NCI-H146 treated with DMSO at 0.1 percent for 48 hours (cell line): ENCODE measurements around the gene CDK18.

Experiments
- DNase-seq: peaks from one replicate; lab custom pipeline; 2025; ENCODE audit not compliant: unreplicated experiment; lab: John Stamatoyannopoulos, UW

Gene CDK18

DNA sequence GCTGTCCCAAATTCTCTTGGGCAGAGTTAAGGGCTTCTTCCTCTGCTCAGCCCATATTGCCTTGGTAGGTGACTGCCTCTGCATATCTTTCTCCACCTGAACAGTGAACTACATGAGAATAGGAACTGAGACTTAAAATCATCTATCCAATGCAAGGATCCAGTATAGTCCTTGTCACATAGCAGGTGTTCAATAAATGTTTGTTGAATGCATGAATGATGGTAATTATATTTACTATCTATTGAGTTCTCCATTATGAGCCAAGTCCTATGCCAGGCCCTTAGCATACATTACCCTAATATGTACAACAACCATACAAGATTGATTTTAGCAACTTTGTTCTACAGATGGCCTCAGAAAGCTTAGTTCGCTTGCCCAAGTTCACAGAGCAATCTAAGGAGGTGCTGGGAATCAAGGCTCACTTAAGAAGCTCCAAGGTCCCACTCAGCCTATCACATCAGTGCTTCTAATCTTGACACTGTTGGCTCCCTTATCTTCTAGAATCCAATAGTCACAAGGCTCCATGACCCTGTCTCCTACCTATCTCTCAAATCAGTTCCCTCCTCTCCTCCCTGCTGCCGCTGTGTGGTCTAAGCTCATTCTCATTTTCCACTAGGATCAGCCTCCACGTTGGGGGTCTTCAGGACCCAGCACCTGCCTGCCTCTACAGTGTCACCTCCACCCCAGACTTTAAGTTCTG lies 2.2 kb upstream of the CDK18 start:
- no peak for DNase-seq

DNA sequence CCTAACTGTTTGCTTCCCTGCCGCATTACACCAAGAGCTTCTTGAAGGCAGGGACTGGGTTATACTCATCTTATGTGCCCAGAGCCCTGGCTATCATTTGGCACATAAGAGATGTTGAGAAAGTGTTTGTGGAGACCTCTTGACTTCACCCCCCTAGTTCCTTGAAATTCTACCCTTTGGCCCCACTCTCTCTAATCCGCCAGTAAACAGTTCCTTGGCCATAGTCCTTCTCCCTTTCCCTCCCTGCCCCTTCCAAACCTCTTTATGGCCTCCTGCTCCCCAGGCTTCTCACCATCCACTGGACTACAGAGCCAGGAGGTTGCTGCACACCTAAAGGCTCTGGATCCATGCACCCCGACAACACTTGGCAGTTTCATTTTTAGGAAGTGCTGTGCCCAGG lies 1.5 kb upstream of the CDK18 start:
- DNase-seq: no peak

DNA sequence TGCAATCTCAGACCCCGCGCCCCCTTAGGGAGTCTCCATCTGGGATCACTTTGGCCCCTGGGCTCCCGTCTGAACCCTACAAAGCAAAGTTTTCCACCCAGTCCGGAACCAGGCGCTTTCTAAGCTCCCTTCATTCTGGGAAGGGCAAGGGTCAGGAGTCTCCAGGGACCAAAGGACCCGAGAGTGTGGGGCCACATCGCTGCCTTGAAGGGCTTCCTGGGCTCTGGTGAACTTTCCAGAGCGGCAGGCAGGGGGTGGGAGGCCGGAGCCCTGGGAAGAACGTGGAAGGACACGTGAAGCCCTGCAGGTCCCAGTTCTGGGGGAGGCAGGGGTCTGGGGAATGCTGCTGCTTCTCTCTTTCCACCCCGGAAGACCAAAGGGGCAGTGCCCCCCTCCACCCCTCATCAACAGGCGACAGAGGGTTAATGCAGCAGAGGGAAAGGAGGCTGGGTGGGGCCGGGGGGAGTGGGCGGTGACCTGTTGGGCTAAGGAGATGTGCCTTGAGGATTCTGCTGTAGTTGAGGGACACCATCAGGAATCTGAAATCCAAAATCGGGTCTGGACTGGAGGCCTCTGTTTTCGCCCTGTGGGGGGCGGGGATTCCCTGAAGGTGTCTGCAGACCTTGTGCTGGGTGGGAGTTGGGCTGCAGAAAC lies 734 bp downstream of the CDK18 start:
- no peak for DNase-seq

GRCh38 chr1:205505791-205506190 lies 1.3 kb downstream of the CDK18 start:
- no peak for DNase-seq

GRCh38 chr1:205506409-205507200 lies 2.1 kb downstream of the CDK18 start:
- DNase-seq: no peak

- DNase-seq: no peak
Observed at GRCh38 chr1:205508227-205508714, 3.8 kb downstream of the CDK18 start.

DNA sequence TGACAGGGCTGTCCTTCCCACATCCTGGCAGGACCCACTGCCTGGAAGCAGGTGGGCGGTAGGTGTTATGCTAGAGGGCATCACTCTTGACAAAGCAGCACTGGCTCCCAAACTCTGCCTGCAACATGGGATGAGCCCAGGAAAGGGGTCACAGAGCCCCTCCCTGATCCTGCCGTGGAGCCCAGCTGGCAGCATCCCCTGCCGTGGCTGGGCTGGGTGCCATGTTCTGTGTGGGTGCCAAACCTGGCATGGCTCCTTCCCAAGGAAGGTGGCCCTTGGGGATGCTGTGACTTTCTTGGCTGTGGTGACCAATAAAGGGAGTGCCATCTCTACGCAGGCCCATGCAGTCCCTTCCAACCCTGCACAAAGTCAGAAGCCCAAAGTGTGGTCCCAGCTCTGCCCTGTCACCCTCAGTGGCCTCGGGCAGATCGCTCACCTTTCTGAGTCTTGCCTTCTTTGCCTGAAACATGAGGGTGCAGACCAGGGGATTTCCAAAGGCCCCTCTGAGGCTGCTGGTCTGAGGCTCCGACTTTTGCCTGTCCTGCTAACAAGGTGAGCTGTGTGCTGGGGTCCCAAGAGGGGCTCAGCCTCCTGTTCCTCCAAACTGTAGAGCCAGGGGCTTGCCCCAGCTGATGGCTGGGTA lies 6.0 kb downstream of the CDK18 start:
- no peak for DNase-seq

DNA sequence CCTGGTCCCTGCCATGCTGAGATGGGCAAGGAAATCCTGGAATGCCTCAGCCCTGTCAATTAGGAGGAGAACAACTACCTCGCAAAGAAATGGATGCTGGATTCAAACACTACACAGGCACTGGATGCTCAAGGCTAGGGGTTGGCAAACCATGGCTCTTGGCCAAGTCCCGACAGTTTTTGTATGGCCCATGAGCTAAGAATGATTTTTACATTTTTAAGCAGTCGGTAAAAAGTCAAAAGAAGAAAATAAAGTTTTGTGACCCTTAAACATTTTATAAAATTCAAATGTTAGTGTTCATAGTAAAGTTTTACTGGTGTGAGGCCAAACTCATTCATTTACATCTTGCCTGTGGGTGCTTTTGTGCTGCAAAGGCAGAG lies 6.5 kb downstream of the CDK18 start:
- no peak for DNase-seq

DNA sequence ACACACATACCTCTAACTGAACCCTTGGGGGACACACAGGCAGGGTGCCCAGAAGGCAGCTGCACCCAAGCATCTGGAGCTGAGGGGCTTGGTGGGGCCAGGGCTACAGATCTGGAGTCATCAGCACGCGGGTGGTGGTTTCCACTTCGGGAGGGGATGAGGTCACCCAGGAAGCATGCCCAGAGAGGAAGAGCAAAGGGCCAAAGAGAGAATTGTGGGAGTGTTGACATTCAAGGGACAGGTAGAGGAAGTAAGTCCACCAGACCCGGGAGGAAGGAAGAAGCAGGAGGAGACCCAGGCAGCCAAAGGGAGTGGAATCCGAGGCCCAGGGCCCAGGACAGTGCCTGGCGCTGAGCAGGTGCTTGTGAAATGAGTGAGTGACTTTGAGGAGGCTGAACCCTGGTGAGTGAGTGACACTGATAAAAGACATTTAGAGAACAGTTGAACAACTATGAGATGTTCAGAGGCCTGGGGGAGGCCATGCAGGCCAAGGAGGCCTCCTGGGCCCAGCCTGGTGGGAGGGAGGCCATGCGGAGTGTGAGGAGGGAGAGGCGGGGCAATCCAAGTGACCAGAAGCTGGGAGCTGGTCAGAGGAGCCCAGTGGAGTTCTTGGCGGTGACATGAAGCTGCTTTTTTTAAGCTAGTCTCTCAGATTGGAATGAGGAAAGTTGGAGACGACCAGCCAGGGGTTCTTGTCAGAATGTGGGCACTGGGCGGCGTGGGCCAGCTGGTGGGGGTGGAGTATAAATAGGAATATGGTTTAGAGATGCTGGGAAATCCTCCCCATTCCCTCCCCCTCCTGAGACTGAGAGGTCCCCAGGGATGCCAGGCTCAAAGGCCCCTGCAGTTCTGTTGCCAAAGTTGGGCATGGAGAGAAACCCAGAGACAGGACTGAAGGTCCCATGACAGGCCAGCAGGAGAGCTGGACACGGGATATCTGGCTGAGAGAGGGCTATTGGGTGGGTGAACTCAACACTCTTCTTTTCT lies 7.9 kb downstream of the CDK18 start:
- DNase-seq: no peak

DNA sequence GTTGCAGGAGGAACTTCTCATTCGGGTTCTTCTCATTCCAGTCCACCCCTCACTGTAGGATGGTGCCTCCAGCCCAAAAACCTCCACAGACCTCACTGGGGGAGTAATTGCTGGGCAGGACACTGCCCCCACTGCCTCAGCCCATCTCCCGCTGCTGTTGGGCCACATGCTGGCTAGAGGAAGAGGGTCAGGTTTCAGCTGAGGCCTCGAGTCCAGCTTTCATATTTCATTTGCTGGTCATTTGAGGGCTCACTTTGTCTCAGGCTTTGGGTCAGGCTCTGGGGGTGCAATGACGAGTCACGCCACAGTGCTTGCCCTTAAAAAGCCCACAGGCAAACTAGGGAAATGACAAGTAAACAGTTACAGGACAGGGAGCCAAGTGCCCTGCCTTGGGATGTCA lies 9.3 kb downstream of the CDK18 start:
- DNase-seq: no peak

DNA sequence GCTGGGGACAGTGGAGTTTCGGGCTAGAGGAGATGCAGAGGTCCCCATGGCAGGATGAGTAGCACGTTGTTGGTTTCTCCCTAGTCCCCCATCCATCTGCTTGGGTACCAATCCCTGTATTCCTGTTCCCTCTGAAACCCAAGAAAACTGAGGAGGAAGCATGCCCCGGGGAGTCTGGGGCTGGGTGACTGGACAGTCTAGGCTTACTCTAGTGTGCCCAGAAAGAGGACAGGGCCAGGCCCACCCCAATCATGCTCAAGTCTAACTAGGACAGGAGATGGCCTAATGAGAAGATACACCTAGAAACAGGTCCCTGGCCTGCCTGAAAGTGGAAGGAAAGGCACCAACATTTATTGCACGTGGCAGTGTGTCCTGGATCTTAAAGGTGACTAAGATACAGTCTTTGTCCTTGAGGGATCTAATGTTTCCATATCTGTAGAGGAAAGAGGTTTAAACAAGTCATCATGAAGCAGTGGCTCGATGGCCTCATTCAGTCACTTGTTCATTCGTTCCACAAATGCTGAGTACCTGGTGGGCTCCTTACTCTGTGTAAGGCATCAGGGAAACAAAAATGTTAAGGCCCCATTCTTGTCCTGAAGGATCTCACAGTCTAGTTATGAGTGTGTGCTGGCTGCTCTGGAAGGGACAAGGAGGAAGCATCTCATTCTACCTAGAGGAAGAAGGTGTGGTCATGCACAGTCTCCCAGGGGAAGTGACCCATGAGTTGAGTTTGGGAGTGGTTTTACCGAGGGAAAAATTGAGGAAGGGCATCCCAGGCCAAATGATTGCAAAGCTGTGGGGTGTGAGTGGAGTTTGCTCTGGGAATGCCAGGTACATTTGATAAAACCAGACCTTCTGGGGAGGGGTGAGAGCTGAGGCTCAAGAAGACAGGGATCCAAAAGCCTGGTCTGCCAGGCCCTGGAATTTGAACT lies 10.0 kb downstream of the CDK18 start:
- DNase-seq: no peak

DNA sequence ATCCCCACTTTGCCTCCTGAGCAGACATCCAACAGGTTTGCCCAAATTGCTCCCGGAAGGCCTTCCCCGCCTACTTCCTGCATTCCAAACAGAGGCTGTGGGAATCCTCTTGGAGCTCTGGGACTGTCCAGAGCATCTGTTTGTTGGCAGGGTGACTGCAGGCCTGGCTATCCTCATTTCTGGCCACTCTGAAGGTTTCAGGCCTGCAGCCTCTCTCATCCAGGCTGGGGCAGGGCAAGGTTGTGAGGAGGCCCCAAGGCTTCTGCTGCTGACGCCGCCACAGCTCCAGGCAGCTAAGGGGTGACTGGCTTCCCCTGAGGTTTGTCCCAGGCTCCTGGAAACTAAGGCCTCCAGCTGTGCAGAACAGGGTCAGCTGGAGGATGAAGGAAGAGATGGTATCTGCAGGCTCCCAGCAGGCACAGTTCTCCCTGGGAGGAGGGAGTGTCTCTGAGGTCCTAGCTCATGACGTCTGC lies 11.3 kb downstream of the CDK18 start:
- no peak for DNase-seq

DNA sequence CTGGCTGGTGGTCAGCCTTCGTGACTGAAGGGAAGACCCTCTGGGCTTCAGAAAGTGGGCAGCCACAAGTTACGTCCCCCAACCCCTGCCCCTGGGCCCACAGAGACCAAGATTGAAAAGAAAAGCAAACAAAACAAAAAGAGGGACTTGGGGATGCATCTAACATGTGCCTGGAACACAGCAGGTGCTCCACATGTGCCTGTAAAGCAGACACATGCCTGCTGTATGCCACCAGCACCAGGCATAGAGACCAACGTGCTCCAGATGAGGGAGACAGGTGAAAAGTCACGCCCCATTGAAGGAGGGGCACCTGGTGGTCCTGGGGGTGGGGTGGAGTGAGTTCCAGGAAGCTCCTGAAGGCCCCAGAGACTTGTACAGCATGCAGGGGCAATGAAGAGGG lies 11.9 kb downstream of the CDK18 start:
- DNase-seq: no peak

- DNase-seq: no peak
Observed at GRCh38 chr1:205517288-205517687, 12.8 kb downstream of the CDK18 start.

GRCh38 chr1:205517763-205518162 lies 13.3 kb downstream of the CDK18 start:
- no peak for DNase-seq

DNA sequence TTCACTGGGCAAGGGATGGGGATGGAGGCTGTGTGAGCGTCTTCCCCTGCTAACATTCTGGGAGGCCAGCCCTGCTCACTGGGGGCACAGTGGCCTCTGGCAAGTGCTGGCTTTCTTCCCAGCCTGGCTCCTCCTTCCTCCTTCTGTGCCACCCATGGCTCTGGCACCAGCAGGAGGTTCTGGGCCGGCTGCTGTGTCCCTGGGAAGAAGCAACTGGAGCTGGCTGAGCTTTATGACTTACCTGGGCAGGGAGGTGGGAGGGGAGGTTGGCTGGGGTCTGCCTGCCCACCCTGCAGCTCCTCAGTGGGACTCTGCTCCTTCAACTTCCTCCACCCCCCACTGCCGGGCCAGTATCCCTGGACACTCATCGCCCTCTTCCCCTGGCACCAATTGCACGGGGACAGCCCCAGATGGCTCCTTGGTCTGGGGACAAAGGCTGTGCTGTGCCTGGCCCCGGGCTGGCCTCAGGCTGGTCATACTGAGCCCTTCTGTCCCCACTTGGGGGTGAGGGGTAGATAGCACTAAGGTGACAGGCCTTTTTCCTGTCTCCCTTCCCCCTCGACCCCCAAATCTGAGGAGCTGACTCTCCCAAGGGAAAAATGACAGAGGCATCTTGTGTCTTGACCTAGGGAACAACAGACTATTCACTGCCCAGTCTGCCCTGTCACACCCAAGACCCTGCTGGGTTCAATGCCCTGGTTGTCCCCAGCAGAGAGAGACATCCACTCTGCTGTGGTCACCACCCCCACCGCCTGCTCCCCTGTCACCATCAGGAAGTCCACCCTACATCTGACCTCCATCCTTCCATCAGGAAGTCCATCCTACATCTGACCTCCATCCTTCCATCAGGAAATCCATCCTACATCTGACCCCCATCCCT lies 14.4 kb downstream of the CDK18 start:
- DNase-seq: no peak

GRCh38 chr1:205519541-205520131 lies 15.2 kb downstream of the CDK18 start:
- DNase-seq: no peak

DNA sequence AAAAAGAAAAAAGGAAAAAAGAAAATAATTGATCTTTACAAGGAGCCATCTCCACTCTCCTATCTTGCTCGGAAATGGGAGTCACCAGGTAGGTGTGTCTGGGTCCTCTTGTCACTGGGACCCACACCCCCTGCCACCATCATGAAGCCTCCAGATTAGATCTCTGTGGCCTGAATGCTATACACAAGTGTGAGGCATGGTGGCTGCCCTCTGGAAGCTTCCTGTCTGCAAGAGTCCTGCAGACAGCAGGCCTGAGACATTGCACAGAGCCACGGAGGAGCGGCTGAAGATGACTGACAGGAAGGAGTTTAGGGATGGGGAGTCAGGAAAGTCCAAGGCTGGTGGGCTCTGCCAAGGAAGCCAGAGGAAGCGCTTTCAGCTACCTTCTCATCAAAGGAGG lies 16.2 kb downstream of the CDK18 start:
- DNase-seq: no peak
